Measurements from ENCODE around the gene PPTC7.

Gene PPTC7

GRCh38 chr12:110516995-110517394 is 66.1 kb downstream of the PPTC7 start:
- TF ChIP-seq CTCF (IDR thresholded peaks at IDR 0.05; ENCODE audit: extremely low read depth, missing control alignments), result no peak
- no peak for DNase-seq (ENCODE audit: low spot score)

- no peak for DNase-seq (ENCODE audit: low spot score)
- no peak for TF ChIP-seq CTCF (IDR thresholded peaks at IDR 0.05; ENCODE audit: extremely low read depth, missing control alignments)
These were observed 68.8 kb downstream of the PPTC7 start for GRCh38 chr12:110514363-110514762.

GRCh38 chr12:110513842-110514241 is 69.3 kb downstream of the PPTC7 start:
- TF ChIP-seq CTCF (IDR thresholded peaks at IDR 0.05; ENCODE audit: extremely low read depth, missing control alignments), result no peak
- no peak for DNase-seq (ENCODE audit: low spot score)

DNA sequence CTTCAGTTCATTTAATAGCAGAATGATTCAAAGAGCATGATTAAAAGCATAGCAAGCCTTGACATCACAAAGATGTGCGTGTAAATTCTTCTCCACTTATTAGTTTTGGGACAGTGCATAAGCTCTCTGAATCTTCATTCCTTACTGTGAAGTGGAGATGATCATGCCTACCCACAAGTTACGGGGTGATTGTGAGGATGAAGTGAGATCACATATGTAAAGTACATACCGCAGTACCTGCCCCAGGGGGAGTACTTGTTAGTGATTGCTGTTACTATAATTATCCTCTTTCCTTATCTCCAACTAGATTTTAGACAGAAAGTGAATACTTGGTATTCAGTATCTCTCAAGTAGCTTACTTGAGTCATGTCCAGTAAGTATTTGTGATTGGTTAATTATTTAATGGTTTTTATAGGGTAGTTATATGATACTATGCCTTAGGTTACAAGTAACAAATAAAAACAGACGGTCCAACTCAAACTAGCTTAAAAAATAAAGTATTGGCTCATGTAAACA is 75.0 kb downstream of the PPTC7 start:
- TF ChIP-seq CTCF (IDR thresholded peaks at IDR 0.05; ENCODE audit: extremely low read depth, missing control alignments), result no peak
- DNase-seq (ENCODE audit: low spot score), result no peak

- DNase-seq (ENCODE audit: low spot score), result no peak
- no peak for TF ChIP-seq CTCF (IDR thresholded peaks at IDR 0.05; ENCODE audit: extremely low read depth, missing control alignments)
These were observed 77.8 kb downstream of the PPTC7 start for GRCh38 chr12:110505332-110505731.

- TF ChIP-seq CTCF (IDR thresholded peaks at IDR 0.05; ENCODE audit: extremely low read depth, missing control alignments), result no peak
- DNase-seq (ENCODE audit: low spot score), result no peak
These were observed 79.7 kb downstream of the PPTC7 start for GRCh38 chr12:110503432-110503831.

GRCh38 chr12:110501752-110502738 is 81.1 kb downstream of the PPTC7 start, which contains the start of the genes RAD9B and VPS29:
TSS of gene RAD9B (plus strand) at chr12:110502331. CDS start at chr12:110502338, 7 bp downstream.
TSS of gene VPS29 (minus strand) at chr12:110502111. CDS start at chr12:110502051, 60 bp downstream.
- peak; percentile 89 for DNase-seq (ENCODE audit: low spot score)
- no peak for TF ChIP-seq CTCF (IDR thresholded peaks at IDR 0.05; ENCODE audit: extremely low read depth, missing control alignments)
